Stimulated activated CD8-positive, alpha-beta memory T cell treated with anti-CD3 and anti-CD28 coated beads, Interleukin-4, amount 100 ng/mL, for 1 hour (primary cell): ENCODE results near the gene SLC16A5.

Source experiments
- DNase-seq, 2 donors: peaks; one replicate each; pipeline ENCODE4 v3.0.0-alpha.2; 2020; ENCODE audit warnings: low read depth in 2 of 2, low spot score in 1 of 2

Gene SLC16A5

DNA sequence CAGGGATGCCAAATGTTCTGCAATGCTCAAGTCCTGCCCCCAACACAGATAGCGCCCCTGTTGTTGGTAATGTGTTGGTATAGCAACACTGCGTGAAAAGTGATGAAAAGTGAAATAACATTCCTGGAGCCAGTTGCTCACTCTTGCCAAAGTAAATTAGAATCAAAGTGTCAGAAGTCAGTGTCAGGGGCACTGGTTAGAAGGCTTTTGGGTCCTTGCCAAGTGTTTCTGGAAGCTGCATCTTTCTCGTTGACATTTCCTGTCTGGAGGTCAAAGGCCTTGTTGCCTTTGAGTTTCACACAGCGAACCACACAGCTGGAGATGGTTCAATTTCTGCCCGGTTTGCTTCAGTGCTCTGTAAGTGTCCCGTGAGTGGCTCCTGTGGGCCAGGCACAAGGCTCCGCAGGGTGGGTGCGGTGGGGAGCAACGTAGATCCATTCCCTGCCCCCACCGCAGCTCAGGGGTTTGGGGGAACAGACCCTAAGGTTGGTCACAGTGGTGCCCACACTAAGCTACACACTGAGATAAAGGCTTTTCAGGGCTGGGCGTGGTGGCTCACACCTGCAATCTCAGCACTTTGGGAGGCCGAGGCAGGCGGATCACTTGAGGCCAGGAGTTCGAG lies 3.6 kb upstream of the SLC16A5 start:
- no peak for DNase-seq

DNA sequence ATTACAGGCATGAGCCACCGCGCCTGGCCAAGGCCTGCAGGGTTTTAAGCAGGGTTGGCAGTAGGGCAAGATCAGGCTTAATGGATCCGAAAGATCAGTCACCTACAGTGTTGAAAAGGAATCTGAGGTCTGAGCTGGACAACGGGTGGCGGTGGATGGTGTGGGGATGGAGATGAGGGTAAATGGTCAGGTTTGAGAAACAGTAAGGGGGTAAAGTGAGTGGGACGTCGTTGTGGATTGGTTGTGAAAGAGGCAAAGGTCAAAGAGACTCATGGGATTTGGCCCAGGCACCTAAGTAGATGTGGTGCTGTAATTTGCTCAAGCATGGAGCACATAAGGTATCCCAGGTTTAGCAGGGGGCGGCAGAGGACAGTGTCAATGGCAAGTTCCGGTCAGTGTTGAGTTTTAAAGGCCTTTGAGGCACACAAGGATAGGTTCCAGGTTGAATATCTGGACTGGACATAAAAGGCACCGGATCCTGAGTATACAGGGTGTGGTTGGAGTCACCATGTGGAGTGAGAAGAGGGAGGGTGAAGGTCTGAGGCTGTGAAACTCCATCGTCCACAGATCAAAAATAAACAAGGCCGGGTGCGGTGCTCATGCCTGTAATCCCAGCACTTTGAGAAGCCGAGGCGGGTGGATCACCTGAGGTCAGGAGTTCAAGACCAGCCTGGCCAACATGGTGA lies 1.1 kb upstream of the SLC16A5 start:
- no peak for DNase-seq

- no peak for DNase-seq
Measured at GRCh38 chr17:75087182-75087557, 584 bp upstream of the SLC16A5 start.

- no peak for DNase-seq
Measured at GRCh38 chr17:75088465-75089417, 987 bp downstream of the SLC16A5 start.

DNA sequence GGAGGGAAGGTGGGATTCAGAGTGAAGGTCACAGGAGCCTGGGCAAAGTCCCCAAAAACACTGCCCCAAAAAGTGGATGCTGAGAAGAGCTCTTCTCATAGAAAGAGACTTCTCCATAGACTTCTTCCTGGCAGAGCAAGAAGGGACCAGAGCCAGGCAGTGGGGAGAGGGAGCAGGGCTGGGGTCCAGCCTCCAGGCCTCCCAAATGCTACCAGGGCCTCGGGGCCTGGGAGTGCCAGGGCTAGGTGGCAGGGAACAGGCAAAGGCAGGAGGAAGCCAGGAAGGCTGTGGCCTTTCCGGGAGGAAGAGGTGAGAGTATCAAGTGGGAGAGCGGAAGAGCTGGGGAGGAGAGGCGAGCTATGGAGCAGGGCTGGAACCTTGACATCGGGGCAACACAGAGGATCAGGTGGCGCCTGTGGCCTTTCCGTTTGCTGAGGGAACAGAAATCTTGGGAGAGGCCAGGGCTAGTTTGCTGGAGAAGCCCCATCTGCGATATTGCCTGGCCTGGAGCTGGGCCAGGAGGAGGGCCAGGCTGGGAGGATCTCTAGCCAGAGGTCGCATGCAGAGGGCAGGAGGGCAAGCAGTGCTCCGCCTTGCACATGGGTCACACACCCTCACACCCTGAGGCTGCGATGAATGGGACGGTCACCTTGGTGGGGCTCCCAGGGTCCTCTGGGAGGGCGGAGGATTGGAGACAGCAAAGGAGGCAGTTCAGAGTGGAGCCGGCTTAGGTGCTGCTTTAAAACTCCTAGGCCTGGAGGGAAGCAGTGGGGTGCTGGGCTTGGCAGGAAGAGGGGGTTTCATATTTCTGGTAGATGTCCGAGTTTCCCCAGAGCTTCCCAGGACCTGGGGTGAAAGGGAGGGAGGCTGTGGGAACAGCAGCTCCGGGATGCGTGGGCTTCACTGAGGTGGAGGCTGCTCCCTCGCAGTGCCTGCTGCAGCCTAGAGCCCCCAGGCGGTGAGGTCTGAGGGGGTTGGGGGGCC lies 3.4 kb downstream of the SLC16A5 start:
- no peak for DNase-seq

- DNase-seq = no peak
Measured at GRCh38 chr17:75091855-75092327, 4.1 kb downstream of the SLC16A5 start.

- DNase-seq = no peak
Measured at GRCh38 chr17:75093548-75094158, 5.9 kb downstream of the SLC16A5 start.

DNA sequence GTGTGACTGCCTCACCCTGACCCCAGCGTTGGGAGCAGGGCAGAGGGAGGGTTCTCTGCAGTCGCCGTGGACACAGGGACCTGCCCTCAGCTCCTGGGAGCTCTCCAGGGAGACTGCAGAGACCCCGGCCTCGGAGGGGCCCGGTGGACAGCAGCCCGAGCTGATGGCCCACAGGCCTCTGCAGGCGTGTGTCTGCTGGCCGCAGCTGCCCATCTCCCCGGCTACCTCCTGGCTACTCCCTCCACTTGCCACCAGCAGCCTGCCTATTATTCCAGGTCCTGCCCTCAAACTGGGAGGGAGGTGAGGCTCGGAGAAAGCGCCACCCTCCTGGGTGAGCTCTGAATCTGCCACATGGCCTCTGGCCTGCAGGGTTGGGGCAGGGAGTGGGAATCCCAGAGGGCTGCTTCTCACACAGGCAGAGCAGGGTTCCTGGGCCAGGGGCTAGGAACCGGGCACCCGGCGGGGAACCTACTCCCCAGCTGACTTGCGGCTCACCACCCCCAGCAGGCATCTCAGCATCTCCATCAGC lies 7.2 kb downstream of the SLC16A5 start:
- no peak for DNase-seq

- no peak for DNase-seq
Measured at GRCh38 chr17:75096082-75096625, 8.4 kb downstream of the SLC16A5 start.

GRCh38 chr17:75097865-75098264 lies 10.1 kb downstream of the SLC16A5 start:
- DNase-seq = no peak

DNA sequence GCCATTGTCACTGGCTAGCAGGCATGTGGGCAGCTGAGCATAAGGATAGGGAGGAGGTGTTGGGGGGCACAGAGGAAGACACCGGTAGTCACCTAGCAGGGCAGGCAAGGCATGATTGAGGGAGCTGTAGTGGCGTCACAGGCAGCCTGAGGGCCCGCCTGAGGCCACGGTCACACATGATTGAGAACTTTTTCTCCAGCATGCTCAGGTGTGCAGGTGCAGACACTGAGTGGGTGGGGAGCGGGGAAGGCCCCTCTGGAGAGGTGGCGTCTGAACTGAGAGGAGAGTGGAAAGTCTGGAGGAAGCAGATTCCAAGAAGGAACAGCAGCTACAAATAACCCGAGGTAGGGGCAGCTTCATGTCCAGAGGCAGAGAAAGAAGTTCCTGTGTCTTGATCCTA lies 11.1 kb downstream of the SLC16A5 start:
- no peak for DNase-seq

GRCh38 chr17:75099881-75100595 lies 12.3 kb downstream of the SLC16A5 start:
- DNase-seq = no peak

DNA sequence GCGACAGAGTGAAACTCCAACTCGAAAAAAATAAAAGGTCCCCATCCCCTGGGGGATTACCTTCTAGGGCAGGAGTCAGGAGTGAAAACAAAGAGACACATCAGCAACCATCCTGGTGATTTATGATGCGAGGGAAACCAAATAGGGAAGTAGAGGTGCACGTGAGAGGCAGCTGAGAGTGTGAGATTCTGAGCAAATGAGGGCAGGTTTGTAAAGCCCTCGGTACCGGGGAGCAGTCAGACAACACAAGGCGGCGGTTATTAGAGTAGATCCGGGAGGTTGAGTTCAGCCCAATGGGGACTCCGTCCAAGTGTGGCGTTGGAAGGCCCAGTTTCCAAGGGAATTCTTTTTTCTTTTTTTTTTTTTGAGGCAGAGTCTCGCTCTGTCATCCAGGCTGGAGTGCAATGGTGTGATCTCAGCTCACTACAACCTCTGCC lies 14.6 kb downstream of the SLC16A5 start:
- DNase-seq = no peak

GRCh38 chr17:75103601-75104554 lies 16.1 kb downstream of the SLC16A5 start:
- no peak for DNase-seq

DNA sequence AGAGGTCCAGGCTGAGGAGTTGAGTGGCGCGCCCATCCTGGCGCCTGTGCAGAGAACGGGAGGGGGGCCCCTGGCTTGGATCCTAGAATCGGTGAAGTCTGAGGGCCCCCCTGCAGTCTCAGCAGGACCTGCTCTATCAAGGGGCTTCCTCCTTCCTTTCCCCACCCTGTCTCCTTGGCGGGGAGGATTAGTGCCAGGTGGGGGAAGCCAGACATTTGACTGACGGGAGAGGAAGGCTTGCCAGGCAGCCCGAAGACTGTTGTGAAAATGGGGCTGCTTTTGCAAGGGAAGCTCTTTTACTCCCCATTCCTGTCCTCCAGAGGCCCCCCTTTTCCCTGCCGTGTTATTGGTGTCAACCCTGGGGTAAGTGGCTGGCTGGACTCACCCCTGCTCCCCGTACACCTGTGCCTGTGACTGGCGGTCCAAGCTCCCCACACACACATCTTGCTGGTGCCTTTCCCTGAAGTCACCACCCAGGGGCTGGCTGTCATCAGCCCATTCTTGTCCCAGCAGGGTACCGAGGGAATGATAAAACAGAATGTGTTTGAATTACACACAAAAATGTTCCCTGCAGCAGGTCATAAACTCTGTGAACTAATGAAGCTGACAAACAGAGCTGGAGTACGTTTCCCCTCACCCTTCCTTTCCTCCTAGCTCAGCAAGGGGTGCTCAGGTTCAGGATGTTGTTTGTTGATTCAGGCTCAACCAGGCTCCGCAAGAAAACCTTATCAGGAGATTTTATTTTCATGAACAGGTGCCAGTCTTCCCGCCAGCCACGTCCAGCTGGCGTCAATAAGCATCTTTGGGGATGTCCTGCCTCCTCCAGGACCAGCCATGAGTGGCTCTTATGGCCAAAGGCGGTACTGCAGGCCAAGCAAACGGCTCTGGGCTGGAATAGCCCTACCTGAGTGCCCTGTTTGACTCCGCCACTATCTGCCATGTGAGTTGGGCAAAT lies 17.6 kb downstream of the SLC16A5 start:
- no peak for DNase-seq

DNA sequence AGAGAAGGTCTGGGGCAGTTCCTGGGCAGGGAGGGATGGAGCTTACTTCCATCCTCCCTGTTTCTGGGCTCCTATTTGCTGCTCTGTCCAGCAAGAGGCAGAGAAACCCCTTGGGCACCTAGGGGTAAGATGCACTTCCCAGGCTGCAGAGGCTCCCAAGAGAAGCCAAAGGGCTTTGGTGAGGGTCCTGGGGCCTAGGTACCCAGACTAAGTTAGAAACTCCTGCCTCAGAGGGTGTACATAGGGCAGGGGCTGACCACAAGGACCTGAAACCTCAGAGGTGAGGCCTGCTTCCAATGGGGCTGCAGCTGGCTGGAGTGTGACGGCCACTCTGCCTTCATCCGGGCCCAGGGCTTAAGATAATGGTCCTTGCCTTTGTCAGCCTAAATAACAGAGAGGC lies 20.4 kb downstream of the SLC16A5 start:
- DNase-seq = no peak

DNA sequence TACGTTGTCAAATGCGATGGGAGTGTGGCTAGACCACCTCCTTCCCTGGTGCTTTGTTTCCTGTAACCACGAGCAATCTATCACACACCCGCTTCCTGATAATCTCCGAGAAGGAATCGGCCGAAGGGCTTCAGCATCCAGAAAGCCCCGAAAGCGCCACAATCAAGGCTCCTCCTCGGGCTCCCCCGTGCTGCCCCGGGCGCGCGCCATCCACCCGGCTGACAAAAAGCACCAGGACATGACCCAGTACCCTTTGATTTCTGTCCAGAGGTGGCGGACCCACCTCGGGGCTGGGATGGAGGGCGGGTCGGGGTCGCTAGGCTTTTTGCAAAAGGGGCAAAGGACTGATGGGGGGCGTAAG lies 21.3 kb downstream of the SLC16A5 start:
- no peak for DNase-seq
